ENCODE data around the gene TBX5. TPM values are rescaled to one million over a fixed set of nuclear protein-coding genes. Genes with fewer than 3 reads are reported as not detected.

The TBX5 gene
- polyA plus RNA-seq, 1 donor (not counting 4 experiments of a cell fraction or from before 2014, with no cell fraction given): not detected

DNA sequence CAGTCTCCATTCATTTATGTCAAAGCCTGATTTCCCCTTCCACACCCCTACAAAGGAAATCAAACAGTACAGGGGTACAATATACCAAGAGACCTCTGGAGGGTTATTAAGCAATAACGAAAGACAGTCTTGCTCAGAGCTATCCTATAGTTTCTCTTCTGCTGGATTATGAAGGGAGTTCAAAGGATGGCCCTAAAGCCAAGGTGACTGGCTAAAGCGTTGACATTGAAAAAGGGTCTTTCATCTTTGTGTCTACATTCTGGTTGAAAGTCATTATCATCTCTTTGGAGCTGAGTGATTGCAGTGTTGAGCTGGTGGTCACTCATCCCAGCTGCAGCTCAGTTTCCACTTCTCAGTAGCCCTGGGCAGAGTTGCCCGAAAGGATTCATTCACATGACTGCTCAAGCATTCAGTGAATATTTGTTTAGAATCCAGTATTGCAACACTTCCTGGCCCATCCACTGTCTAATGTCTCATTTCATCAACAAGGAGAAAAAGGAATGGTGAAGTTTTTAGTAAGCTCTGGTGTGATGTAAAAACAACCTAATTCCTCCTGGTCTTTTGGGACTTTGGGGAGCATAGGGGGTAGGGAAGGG lies 19.2 kb upstream of the TBX5 start:
- dilution Hi-C loops (cut with MboI; ENCODE audit: extremely low pct_ligation_motif_present, low sequenced_read_pairs): no loop called here

DNA sequence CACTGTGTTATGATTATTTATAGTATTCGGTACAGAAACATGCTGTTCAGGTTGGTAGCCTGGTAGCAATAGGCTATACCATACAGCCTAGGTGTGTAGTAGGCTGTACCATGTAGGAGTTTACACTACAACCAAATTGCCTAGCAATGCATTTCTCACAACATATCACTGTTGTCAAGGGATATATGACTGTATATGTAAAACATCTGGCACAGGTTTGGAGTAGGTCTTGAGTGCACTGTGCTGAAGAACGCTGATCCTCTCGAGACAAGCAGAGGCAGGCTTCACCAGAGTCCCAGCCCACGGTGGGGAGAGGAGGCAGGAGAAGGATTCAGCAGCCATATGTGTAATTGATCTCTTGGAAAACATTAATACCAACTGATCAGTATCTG lies 15.0 kb upstream of the TBX5 start:
- FAIRE-seq (no peak), DNase-seq (ENCODE audit: low read depth, low spot score) (no peak)
- Histone ChIP-seq H3K4me3 (ENCODE audit: control insufficient read depth in 2 of 3, extremely low read depth in 1 of 3, insufficient read depth in 2 of 3, low read depth in 1 of 3, low read length in 3 of 3) (no peak overlapping the region), H3K4me2 (ENCODE audit: control insufficient read depth, extremely low read depth, insufficient read depth, low read depth, low read length) (no peak overlapping the region), H3K79me2 (ENCODE audit: control insufficient read depth, insufficient read depth, low read length) (no peaks in the 10 kb centered on the region), H3K9me3 (ENCODE audit: control insufficient read depth, low read depth, low read length) (no peaks in the 10 kb centered on the region), H3K4me1 (ENCODE audit: control insufficient read depth, extremely low read depth, insufficient read depth, low read length) (no peaks in the 10 kb centered on the region), H3K9me1 (ENCODE audit: control insufficient read depth, extremely low read depth, insufficient read depth, low read length) (no peaks in the 10 kb centered on the region), H4K20me1 (ENCODE audit: control insufficient read depth, extremely low read depth, insufficient read depth, low read length) (no peaks in the 10 kb centered on the region), H3K27ac (ENCODE audit: control insufficient read depth, insufficient read depth, low read length) (no peak overlapping the region), H3K9ac (ENCODE audit: control insufficient read depth, extremely low read depth, insufficient read depth, low read length) (no peak overlapping the region), H3K36me3 (ENCODE audit: control insufficient read depth in 2 of 2, extremely low read depth in 1 of 2, insufficient read depth in 2 of 2, low read length in 2 of 2) (no peaks in the 10 kb centered on the region), H2AFZ (ENCODE audit: control insufficient read depth, low read length) (no peak overlapping the region), H3K27me3 (ENCODE audit: control insufficient read depth, extremely low read depth, insufficient read depth, low read length) (peaks cover 12% of the 10 kb centered on the region)
- dilution Hi-C loops (cut with MboI; ENCODE audit: extremely low pct_ligation_motif_present, low sequenced_read_pairs): no loop called here
- no peak for TF ChIP-seq EZH2 (IDR thresholded peaks at IDR 0.05; ENCODE audit: low read length)
- TF ChIP-seq, protein P1, sequence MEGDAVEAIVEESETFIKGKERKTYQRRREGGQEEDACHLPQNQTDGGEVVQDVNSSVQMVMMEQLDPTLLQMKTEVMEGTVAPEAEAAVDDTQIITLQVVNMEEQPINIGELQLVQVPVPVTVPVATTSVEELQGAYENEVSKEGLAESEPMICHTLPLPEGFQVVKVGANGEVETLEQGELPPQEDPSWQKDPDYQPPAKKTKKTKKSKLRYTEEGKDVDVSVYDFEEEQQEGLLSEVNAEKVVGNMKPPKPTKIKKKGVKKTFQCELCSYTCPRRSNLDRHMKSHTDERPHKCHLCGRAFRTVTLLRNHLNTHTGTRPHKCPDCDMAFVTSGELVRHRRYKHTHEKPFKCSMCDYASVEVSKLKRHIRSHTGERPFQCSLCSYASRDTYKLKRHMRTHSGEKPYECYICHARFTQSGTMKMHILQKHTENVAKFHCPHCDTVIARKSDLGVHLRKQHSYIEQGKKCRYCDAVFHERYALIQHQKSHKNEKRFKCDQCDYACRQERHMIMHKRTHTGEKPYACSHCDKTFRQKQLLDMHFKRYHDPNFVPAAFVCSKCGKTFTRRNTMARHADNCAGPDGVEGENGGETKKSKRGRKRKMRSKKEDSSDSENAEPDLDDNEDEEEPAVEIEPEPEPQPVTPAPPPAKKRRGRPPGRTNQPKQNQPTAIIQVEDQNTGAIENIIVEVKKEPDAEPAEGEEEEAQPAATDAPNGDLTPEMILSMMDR (optimal IDR thresholded peaks at IDR 0.05 in 1 of 3, IDR thresholded peaks at IDR 0.05 in 1 of 3, conservative IDR thresholded peaks at IDR 0.05 in 1 of 3; ENCODE audit: extremely low read depth in 1 of 3, insufficient read depth in 2 of 3, low read length in 3 of 3): no peak

More for the DNA sequence above, 19.2 kb upstream of the TBX5 start:
- DNase-seq (ENCODE audit: low read depth, low spot score): no peak
- H3K4me2 ChIP-seq (ENCODE audit: control insufficient read depth, extremely low read depth, insufficient read depth, low read depth, low read length): no peak overlapping the region
- no peak overlapping the region for H3K27ac ChIP-seq (ENCODE audit: control insufficient read depth, insufficient read depth, low read length)
- H3K4me1 ChIP-seq (ENCODE audit: control insufficient read depth, extremely low read depth, insufficient read depth, low read length): no peaks in the 10 kb centered on the region
- no peak overlapping the region for H2AFZ ChIP-seq (ENCODE audit: control insufficient read depth, low read length)
- TF ChIP-seq, protein P1 (optimal IDR thresholded peaks at IDR 0.05 in 1 of 3, IDR thresholded peaks at IDR 0.05 in 1 of 3, conservative IDR thresholded peaks at IDR 0.05 in 1 of 3; ENCODE audit: extremely low read depth in 1 of 3, insufficient read depth in 2 of 3, low read length in 3 of 3): no peak
- TF ChIP-seq EZH2 (IDR thresholded peaks at IDR 0.05; ENCODE audit: low read length): no peak
- peaks cover 3% of the 10 kb centered on the region for H3K27me3 ChIP-seq (ENCODE audit: control insufficient read depth, extremely low read depth, insufficient read depth, low read length)
- H3K9ac ChIP-seq (ENCODE audit: control insufficient read depth, extremely low read depth, insufficient read depth, low read length): no peak overlapping the region
- no peaks in the 10 kb centered on the region for H3K79me2 ChIP-seq (ENCODE audit: control insufficient read depth, insufficient read depth, low read length)
- no peak overlapping the region for H3K4me3 ChIP-seq (ENCODE audit: control insufficient read depth in 2 of 3, extremely low read depth in 1 of 3, insufficient read depth in 2 of 3, low read depth in 1 of 3, low read length in 3 of 3)
- FAIRE-seq: no peak
- H3K36me3 ChIP-seq (ENCODE audit: control insufficient read depth in 2 of 2, extremely low read depth in 1 of 2, insufficient read depth in 2 of 2, low read length in 2 of 2): no peaks in the 10 kb centered on the region
- H3K9me1 ChIP-seq (ENCODE audit: control insufficient read depth, extremely low read depth, insufficient read depth, low read length): no peaks in the 10 kb centered on the region
- no peaks in the 10 kb centered on the region for H4K20me1 ChIP-seq (ENCODE audit: control insufficient read depth, extremely low read depth, insufficient read depth, low read length)
- H3K9me3 ChIP-seq (ENCODE audit: control insufficient read depth, low read depth, low read length): no peaks in the 10 kb centered on the region
